GM21423 (cell line): ENCODE data around the gene SIX3.
A peak's percentile ranks its signal among the peaks of the same experiment; 100 is the strongest.

Source experiments
- ATAC-seq: cut with Tn5 transposase; IDR thresholded peaks from one replicate; pipeline ENCODE4 v1.9.1; 2021; ENCODE audit warnings: mild to moderate bottlenecking, moderate library complexity; ENCODE audit not compliant: unreplicated experiment

Gene SIX3

DNA sequence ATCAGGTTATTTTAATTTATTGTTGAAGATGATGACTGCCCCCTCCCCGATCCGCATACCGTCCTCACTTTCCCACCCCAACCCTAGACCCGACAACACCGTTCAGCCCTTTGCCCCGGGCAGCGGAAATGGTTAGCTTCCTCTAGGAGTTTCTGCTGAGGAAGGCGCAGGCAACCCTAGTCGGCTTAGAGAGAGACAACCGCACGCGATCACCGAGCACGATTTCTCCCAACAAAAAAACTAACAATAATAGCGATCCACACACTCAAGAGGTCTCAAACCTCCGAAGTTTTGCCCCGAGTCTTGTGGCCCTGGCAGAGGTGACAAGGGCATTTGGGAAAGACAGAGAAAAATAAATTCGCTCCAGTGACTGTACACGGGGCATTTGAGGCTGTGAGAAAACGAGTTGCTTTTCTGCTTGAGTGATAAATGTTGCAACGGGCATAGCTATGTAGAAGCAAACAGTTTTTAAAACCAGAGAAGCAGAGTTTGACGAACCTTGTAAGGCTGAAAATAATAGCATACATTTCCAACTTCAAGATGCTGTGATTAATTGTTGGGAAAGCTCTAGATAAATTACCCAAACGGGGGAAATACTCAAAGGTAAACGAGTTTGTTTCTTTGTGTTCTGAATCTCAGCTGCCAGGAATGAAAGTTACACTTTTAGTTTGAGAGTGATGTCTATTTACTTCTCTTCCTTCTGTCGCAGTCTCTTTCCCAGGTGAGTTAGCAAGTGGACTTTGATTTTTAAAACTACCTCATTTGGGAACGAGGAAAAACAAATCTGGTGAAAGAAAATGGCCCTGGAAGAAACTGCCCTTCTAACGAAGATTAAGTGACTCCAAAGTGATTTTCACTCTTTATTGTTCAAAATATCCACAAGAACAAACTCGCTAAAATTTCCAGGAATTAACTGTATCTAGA is 11.0 kb upstream of the SIX3 start:
- no peak for ATAC-seq

- ATAC-seq: no peak
These were observed 10.2 kb upstream of the SIX3 start for GRCh38 chr2:44931198-44931780.

GRCh38 chr2:44932079-44932478 is 9.4 kb upstream of the SIX3 start:
- ATAC-seq: no peak

- ATAC-seq: no peak
These were observed 8.7 kb upstream of the SIX3 start for GRCh38 chr2:44932564-44933392.

DNA sequence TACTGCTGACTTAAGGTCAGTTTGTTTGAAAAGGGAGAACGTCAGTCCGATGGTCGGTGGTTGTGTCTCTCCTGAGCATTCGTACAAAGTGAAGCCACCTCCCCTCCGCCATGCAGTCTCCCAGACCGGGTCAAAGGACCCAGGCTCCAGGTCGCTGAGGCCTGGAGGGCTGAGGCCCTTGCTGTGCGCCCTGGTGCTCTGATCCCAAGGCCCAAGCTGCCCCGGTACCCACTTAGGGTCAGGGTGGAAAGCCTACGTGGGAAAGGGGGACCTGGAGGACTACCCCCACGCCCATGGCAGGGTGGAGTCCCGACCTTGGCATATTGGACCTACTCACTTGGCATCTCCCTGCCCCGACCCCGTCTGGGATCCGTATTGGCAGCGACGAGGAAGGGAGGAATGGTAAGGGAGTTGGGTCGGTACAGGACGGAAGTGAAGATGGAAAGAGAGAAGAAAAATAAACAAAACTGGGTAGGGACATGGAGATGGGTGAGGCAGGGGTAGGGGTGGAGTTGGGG is 8.0 kb upstream of the SIX3 start:
- no peak for ATAC-seq

- no peak for ATAC-seq
These were observed 7.2 kb upstream of the SIX3 start for GRCh38 chr2:44934038-44934982.

DNA sequence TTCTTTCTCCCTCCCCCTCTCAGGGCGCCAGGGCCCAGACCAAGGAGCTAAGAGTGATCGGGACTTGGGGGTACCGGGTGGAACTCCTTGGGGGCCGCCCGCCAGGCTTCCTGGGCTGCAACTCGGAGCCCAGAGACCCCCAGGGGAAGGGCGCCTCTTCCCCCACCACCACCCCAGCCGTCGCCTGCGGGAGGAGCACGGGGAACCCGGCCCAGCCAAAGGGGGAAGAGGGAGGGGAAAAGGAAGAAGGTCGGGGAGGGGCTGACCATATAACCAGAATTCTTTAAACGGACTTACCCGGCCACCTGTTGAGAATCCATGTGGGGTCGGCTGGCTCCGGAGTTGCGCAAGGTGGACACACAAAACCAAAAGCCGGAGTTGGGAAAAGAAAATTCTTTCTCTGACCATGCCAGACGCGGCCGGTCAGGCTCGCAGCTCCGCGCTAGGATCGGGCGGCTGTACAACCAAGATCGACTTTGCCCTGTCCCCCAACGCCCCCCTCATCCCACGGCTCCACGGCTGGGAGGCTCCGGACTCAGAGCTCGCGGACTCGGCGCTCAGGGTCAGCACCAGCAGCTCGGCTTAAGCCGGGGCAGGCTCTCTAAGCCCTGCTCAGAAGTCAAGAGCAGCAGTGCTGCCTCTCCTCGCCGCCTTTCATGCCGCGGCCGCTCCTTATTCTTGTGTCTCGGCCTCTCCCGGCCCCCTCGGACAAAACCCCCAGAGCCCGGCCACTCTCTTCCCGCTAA is 6.3 kb upstream of the SIX3 start:
- no peak for ATAC-seq

DNA sequence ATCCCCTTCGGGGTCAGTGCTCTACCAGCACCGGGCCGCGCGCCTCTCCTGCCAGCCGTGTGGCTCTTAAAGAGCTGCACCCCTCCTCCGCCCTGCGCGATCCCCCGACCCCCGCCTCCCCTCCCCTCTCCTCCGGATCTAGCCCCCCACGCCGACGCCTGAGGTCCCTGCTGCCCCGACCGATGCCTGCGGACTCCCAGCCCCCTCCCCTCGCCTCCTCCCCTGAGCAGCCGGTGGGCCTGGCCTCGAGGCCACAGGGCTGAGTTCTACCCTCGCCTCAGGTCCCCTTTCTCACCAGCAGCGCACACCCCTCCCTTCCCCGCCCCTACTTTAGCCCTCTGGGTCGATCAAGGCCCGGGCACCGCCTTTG is 5.8 kb upstream of the SIX3 start:
- no peak for ATAC-seq

DNA sequence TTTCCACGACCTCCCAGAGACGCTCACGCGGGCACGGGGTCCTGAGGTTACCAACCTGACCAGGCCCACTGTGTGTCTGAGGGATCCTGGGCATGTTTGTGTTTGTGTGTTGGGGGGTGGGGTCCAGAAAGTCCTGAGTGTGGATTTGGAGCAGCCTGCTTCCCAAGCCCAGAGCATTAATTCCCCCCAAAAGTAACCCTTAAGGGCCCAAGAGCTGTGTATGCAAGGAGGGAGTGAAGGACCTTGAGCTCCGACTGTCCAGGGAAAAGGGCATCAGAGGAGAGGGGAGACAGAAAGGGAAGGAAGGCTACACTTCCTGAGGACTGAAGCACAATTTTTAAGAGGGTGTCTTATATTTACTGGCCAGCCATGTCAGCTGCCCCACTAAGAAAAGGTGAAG is 5.2 kb upstream of the SIX3 start:
- ATAC-seq: no peak

GRCh38 chr2:44936715-44937687 is 4.5 kb upstream of the SIX3 start:
- no peak for ATAC-seq

DNA sequence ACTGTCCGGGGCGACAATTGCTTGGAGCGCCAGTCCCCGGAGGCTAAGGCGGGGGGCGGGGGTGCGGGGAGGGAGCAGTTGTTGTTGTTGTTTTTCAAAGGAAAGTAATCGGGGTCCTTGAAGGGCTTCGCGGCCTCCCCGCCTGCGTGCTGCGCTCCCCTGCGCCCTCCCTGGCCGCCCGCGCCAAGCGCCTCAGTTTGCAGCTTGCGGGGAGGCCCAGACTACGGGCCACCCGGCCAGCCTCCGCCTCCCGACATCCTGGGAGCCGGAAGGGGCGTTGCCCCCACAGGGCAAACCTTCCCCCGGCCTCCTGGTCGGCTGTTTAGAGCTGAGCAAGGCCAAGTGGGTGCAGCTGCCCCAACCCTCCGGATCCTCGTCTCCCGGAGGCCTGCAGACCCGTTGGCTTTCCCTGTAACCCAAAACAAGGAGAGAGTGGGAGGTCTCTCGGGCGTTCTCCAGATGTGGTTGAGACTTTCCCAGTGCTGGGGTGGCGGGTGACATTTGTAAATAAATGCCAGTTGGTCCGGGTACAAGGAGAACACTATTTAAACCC is 3.7 kb upstream of the SIX3 start:
- ATAC-seq: peak; percentile 31

DNA sequence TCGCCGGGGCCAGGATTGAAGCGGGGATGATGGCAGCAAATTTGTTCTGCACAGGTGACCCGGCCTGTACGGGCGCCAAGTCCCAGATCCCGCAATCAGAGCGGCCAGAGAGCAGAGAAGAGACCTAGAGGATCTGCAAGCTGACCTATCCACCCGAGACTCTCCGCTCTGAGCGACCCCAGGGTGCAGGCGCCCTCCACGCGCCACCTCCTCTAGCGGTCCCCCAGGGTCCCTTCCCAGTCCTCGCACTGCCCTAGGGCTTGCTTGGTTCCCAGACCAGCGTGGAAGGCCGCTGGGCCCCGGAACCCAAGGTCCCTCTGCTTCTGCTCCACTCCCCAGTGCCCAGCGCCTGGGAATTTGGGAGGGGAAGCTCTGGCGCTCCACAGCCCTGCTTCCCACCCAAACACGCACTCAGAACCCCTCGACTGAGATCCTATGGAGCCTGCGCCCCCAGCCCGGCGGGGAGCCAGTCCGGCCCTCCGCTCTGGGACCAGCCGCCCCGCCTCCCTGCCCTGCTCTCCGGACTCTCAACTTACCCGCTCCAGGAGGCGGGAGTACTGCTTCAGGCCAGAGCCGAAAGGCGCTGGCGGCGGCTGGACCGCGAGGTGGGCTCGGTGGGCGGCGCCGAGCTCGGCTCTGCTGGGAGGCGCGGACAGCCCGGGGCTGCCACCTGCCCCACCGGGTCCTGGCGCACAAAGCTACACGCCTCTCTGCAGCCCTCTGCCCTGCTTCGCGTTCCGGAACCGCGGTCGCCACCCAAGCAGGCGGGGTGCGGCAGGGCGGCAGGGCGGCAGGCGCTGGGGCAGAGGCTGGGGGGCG is 3.0 kb upstream of the SIX3 start:
- ATAC-seq: no peak

- ATAC-seq: no peak
These were observed 2.1 kb upstream of the SIX3 start for GRCh38 chr2:44939106-44940048.

DNA sequence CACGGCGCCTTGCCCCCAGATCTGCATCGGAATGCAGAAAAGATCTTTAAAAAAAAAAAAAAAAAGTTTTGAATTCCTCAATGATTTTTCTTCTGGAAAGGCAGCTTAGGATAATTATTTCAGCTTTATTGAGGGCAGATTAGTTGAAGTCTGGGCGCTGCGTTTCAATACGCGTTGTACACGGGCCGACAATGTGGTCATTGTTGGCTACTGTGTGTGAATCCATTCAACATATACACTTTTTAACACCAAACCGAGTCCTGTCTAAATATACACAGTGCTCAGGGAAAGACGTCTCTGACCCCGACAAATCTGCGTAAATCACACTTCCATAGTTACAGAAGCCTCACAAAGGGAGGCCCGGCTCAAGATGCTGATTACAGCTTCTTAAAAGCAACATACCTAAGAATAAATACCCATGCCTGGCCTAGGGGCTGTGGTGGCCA is 1.4 kb upstream of the SIX3 start:
- no peak for ATAC-seq

DNA sequence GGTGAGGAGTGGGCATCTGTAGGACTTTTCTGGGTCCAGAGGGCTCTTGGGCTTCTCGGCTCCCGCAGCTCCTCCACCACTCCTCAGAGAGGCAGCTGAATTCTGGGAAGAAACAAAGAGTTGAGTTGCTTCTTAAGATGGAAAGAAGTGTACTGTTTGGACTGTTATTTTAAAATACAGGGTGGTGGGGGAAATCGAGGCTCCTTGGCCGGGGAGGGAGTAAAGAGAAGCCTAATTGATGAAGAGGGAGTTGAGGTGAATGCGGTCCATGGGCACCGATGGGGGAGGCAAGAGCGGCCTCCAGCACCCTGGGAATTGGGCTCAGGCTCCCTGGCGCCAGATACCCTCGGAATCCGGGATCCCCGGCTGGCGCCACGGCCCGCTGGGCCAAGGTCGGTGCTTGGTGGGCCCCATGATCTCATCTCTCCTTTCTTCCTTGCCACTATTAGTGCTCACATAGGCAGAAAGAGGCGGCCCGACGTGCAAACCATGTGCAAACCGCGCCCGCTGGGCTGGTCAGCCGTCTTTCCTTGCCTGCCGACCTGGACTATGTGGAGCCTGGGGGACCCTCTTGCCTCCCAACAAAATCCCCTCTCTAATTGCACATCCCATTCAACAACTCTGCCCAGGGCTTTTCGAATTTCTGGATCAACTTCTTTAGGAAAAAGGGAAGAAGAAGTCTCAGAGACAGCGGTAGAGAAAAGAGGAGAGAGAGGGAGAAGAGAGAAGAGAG is 604 bp upstream of the SIX3 start:
- ATAC-seq: no peak
